GM23338 (cell line): ENCODE measurements around the gene PSMA2. TPM values are rescaled to one million over a fixed set of nuclear protein-coding genes. Genes with fewer than 3 reads are reported as not detected.

Experiments used
- ATAC-seq: fragments of 200-7000 bp; cut with Tn5 transposase; 3 replicates; pipeline ENCODE4 v1.9.1; 2020
- DNase-seq: peaks from one replicate; pipeline ENCODE4 v3.0.0-alpha.2; 2015; ENCODE audit warnings: low spot score
- H2AFZ ChIP-seq: fragments of 200-600 bp; sonication (generic); 2 replicates; pipeline ENCODE4 v1.8.0; 2016; ENCODE audit warnings: antibody characterized with exemption, mild to moderate bottlenecking, moderate library complexity
- H3F3A ChIP-seq: fragments of 200-600 bp; sonication (generic); replicated peaks from 2 replicates; pipeline ENCODE4 v1.8.0; 2017; ENCODE audit warnings: antibody characterized with exemption, mixed run types, low read depth
- H3K27ac ChIP-seq: fragments of 200-600 bp; sonication (generic); 2 replicates; pipeline ENCODE4 v1.6.1; 2016; ENCODE audit warnings: low read depth
- H3K27me3 ChIP-seq: fragments of 200-600 bp; sonication (generic); 2 replicates; pipeline ENCODE4 v1.8.0; 2016; ENCODE audit warnings: mild to moderate bottlenecking, mixed run types, moderate library complexity; ENCODE audit not compliant: insufficient read depth
- H3K36me3 ChIP-seq: fragments of 200-600 bp; sonication (generic); 2 replicates; pipeline ENCODE4 v1.8.0; 2016; ENCODE audit warnings: mild to moderate bottlenecking; ENCODE audit not compliant: insufficient read depth
- H3K4me1 ChIP-seq: fragments of 200-600 bp; sonication (generic); 2 replicates; pipeline ENCODE4 v1.8.0; 2016; ENCODE audit warnings: mild to moderate bottlenecking, moderate library complexity; ENCODE audit not compliant: insufficient read depth
- H3K4me2 ChIP-seq: fragments of 200-600 bp; sonication (generic); 2 replicates; pipeline ENCODE4 v1.7.1; 2017; ENCODE audit warnings: mixed run types
- H3K4me3 ChIP-seq: fragments of 200-600 bp; sonication (generic); 2 replicates; pipeline ENCODE4 v1.6.1; 2016; ENCODE audit warnings: mixed run types
- H3K79me2 ChIP-seq: fragments of 200-600 bp; sonication (generic); replicated peaks from 2 replicates; pipeline ENCODE4 v1.8.0; 2017; ENCODE audit warnings: mild to moderate bottlenecking; ENCODE audit not compliant: insufficient read depth
- H3K9me2 ChIP-seq: fragments of 200-600 bp; sonication (generic); 2 replicates; pipeline ENCODE4 v1.8.0; 2017; ENCODE audit not compliant: insufficient read depth
- H4K20me1 ChIP-seq: fragments of 200-600 bp; sonication (generic); replicated peaks from 2 replicates; pipeline ENCODE4 v1.8.0; 2017; ENCODE audit warnings: mild to moderate bottlenecking; ENCODE audit not compliant: insufficient read depth
- H3K27ac Mint-ChIP-seq: 2 replicates; pipeline ENCODE4 v1.8.0; 2020; ENCODE audit warnings: inconsistent platforms, mild to moderate bottlenecking, moderate library complexity, mixed read lengths
- H3K27me3 Mint-ChIP-seq: 3 replicates; pipeline ENCODE4 v1.8.0; 2022; ENCODE audit warnings: low read depth, mild to moderate bottlenecking, moderate library complexity, mixed read lengths, inconsistent platforms; ENCODE audit not compliant: insufficient read depth, poor library complexity
- H3K36me3 Mint-ChIP-seq: 3 replicates; pipeline ENCODE4 v1.8.0; 2021; ENCODE audit warnings: low read depth, mild to moderate bottlenecking, inconsistent platforms, moderate library complexity, mixed read lengths
- H3K4me1 Mint-ChIP-seq: 3 replicates; pipeline ENCODE4 v1.8.0; 2020; ENCODE audit warnings: mild to moderate bottlenecking, inconsistent platforms, mixed read lengths
- H3K4me3 Mint-ChIP-seq: 3 replicates; pipeline ENCODE4 v1.8.0; 2021; ENCODE audit warnings: moderate library complexity, mild to moderate bottlenecking, inconsistent platforms, mixed read lengths
- H3K9me3 Mint-ChIP-seq: 3 replicates; pipeline ENCODE4 v1.8.0; 2020; ENCODE audit warnings: moderate library complexity, mild to moderate bottlenecking, inconsistent platforms, mixed read lengths
- CREB1 ChIP-seq: fragments of 250-450 bp; sonication (Bioruptor Pico); IDR thresholded peaks from 2 replicates; pipeline ENCODE4 v1.5.0; 2020; ENCODE audit warnings: low read depth, mild to moderate bottlenecking, moderate library complexity
- CTCF ChIP-seq, 2 experiments: fragments of 200-600 bp in 1 of 2; sonication (generic) in 1 of 2; conservative IDR thresholded peaks; 2 replicates each; pipeline versions ENCODE4 v1.5.1 to v1.6.1; 2016 to 2017; ENCODE audit warnings: antibody characterized with exemption in 2 of 2, low read depth in 2 of 2, mild to moderate bottlenecking in 2 of 2, moderate library complexity in 1 of 2
- EZH2 ChIP-seq: fragments of 200-600 bp; sonication (generic); IDR thresholded peaks from one replicate; pipeline ENCODE4 v1.8.0; 2017; ENCODE audit warnings: antibody characterized with exemption, mild to moderate bottlenecking, low read depth; ENCODE audit not compliant: unreplicated experiment
- EZH2phosphoT487 ChIP-seq: fragments of 200-600 bp; sonication (generic); IDR thresholded peaks from one replicate; pipeline ENCODE4 v1.8.1; 2018; ENCODE audit warnings: antibody characterized with exemption; ENCODE audit not compliant: unreplicated experiment
- JUNB ChIP-seq: IDR thresholded peaks from one replicate; pipeline ENCODE4 v1.6.1; 2016; ENCODE audit warnings: antibody characterized with exemption; ENCODE audit not compliant: unreplicated experiment
- NANOG ChIP-seq: IDR thresholded peaks from 2 replicates; pipeline ENCODE4 v1.6.1; 2016; ENCODE audit warnings: antibody characterized with exemption, borderline replicate concordance
- POLR2AphosphoS5 ChIP-seq: IDR thresholded peaks from 2 replicates; pipeline ENCODE4 v1.6.1; 2016; ENCODE audit warnings: antibody characterized with exemption, low read depth
- STAT1 ChIP-seq: IDR thresholded peaks from one replicate; pipeline ENCODE4 v1.6.1; 2016; ENCODE audit warnings: antibody characterized with exemption; ENCODE audit not compliant: unreplicated experiment
- ZNF114 ChIP-seq: fragments of 250-450 bp; sonication (Bioruptor Pico); IDR thresholded peaks from 2 replicates; pipeline ENCODE4 v1.5.0; 2020; ENCODE audit warnings: mild to moderate bottlenecking, moderate library complexity
- ZNF331 ChIP-seq: fragments of 250-450 bp; sonication (Bioruptor Pico); IDR thresholded peaks from 2 replicates; pipeline ENCODE4 v1.5.0; 2020; ENCODE audit warnings: low read depth, mild to moderate bottlenecking, moderate library complexity
- polyA plus RNA-seq: library from polyadenylated mRNA; unstranded; fragments of >200 nt; fragmentation: Nextera tagmentation; extraction: Ambion mirVana; gene quantifications from 2 replicates; pipeline ENCODE4 v1.2.1, GENCODE V29; 2016
- total RNA-seq: library from RNA; depleted of rRNA; stranded (reverse); fragments of >200 nt; shearing (Covaris generic); gene quantifications from 2 replicates; pipeline ENCODE4 v1.2.3, GENCODE V29; 2014
- TF ChIP-seq, protein P1 (sequence below): IDR thresholded peaks from one replicate; pipeline ENCODE4 v1.6.1; 2018; ENCODE audit warnings: antibody characterized with exemption; ENCODE audit not compliant: unreplicated experiment
- TF ChIP-seq, protein P2 (sequence below): IDR thresholded peaks from 2 replicates; pipeline ENCODE4 v1.6.1; 2016; ENCODE audit warnings: antibody characterized with exemption

Gene PSMA2
- total and polyA plus RNA-seq, 2 experiments from 2014 or later, result 178 to 678 TPM

DNA sequence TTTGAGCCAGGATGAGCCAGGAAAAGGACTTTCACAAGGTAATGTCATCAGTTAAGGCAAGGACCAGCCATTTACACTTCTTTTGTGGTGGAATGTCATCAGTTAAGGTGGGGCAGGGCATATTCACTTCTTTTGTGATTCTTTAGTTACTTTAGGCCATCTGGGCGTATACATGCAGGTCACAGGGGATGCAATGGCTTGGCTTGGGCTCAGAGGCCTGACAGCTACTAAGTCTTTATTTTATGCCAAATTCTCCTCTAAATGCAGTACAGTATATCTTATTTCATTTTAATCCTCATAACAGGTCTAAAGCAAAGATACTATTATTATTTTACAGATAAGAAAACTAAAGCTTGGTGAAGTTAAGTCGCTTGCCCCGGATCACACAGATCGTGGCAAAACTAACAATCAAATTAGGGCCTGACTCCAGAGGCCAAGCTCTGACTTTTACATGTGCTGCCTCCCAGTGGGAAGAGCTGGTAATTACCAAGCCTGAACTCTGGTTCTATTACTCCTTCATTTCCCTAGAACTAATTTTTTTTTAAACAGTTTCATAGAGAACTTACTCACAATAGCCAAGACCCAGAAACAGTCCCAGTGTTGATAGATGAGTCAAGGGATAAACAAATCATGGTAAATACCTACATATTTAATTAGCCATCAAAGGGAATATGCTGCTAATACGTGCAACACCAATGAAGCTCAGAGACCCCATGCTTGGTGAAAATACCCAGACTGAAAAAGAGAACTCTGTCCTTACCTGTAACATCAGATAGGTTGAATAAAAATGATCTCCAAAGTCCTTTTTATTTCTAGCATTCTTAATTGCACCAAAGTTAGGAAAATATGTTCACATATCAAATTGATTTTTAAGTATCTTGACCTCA is 55.5 kb downstream of the PSMA2 start:
- no peaks in the 10 kb centered on the region for H3K79me2 ChIP-seq
- H3K27ac Mint-ChIP-seq, result peak overlapping the region; percentile 5; the same call in 1 of the 2 replicates
- TF ChIP-seq CTCF (conservative IDR thresholded peaks at IDR 0.05; ENCODE audit: low read depth in 2 of 2), result peak; percentile 82 to 83
- no peak for TF ChIP-seq EZH2phosphoT487
- H3F3A ChIP-seq, result no peaks in the 10 kb centered on the region
- H3K4me3 Mint-ChIP-seq, result no peak overlapping the region
- H3K4me1 ChIP-seq, result 0 out of 2 replicates have a peak, but pooled peaks cover 6% of the 10 kb centered on the region
- ATAC-seq, result peak; percentile 77
- no peaks in the 10 kb centered on the region for H3K9me2 ChIP-seq
- H3K9me3 Mint-ChIP-seq, result peaks cover 32% of the 10 kb centered on the region
- H3K4me1 Mint-ChIP-seq, result peaks cover 9% of the 10 kb centered on the region; the same call in 2 of the 3 replicates
- H2AFZ ChIP-seq, result no peak overlapping the region
- H3K27me3 ChIP-seq, result no peaks in the 10 kb centered on the region
- H4K20me1 ChIP-seq, result no peaks in the 10 kb centered on the region
- no peaks in the 10 kb centered on the region for H3K36me3 ChIP-seq
- H3K36me3 Mint-ChIP-seq, result peaks cover 36% of the 10 kb centered on the region
- H3K4me2 ChIP-seq, result no peak overlapping the region
- DNase-seq, result peak; percentile 88
- H3K27ac ChIP-seq, result peak overlapping the region; percentile 88
- H3K4me3 ChIP-seq, result no peak overlapping the region
- H3K27me3 Mint-ChIP-seq, result peaks cover 3% of the 10 kb centered on the region

- no peaks in the 10 kb centered on the region for H4K20me1 ChIP-seq
- no peak overlapping the region for H3K4me3 ChIP-seq
- no peak overlapping the region for H2AFZ ChIP-seq
- H3K27me3 ChIP-seq, result no peaks in the 10 kb centered on the region
- H3K4me2 ChIP-seq, result peak overlapping the region; percentile 27; the same call in 1 of the 2 replicates
- H3K27ac ChIP-seq, result peak overlapping the region; percentile 96
- Mint-ChIP-seq H3K4me3 (no peak overlapping the region), H3K4me1 (peaks cover 24% of the 10 kb centered on the region), H3K27me3 (peaks cover 14% of the 10 kb centered on the region), H3K9me3 (peaks cover 73% of the 10 kb centered on the region), H3K27ac (no peak overlapping the region), H3K36me3 (peaks cover 78% of the 10 kb centered on the region)
- peaks cover 22% of the 10 kb centered on the region for H3K9me2 ChIP-seq
- ATAC-seq, result no peak
- peaks cover 8% of the 10 kb centered on the region; the same call in 1 of the 2 replicates for H3F3A ChIP-seq
- no peak for DNase-seq
- H3K36me3 ChIP-seq, result peaks cover 19% of the 10 kb centered on the region; the same call in 1 of the 2 replicates
- H3K79me2 ChIP-seq, result no peaks in the 10 kb centered on the region
- peaks cover 16% of the 10 kb centered on the region for H3K4me1 ChIP-seq
- TF ChIP-seq JUNB, result no peak
- TF ChIP-seq POLR2AphosphoS5, result no peak
- TF ChIP-seq CREB1 (CRISPR knock-in tag), result no peak
- TF ChIP-seq ZNF114, result no peak
- TF ChIP-seq EZH2, result no peak
- TF ChIP-seq CTCF (conservative IDR thresholded peaks at IDR 0.05; ENCODE audit: low read depth in 2 of 2), result no peak
- TF ChIP-seq EZH2phosphoT487, result no peak
- TF ChIP-seq STAT1, result no peak
- TF ChIP-seq, protein P1, sequence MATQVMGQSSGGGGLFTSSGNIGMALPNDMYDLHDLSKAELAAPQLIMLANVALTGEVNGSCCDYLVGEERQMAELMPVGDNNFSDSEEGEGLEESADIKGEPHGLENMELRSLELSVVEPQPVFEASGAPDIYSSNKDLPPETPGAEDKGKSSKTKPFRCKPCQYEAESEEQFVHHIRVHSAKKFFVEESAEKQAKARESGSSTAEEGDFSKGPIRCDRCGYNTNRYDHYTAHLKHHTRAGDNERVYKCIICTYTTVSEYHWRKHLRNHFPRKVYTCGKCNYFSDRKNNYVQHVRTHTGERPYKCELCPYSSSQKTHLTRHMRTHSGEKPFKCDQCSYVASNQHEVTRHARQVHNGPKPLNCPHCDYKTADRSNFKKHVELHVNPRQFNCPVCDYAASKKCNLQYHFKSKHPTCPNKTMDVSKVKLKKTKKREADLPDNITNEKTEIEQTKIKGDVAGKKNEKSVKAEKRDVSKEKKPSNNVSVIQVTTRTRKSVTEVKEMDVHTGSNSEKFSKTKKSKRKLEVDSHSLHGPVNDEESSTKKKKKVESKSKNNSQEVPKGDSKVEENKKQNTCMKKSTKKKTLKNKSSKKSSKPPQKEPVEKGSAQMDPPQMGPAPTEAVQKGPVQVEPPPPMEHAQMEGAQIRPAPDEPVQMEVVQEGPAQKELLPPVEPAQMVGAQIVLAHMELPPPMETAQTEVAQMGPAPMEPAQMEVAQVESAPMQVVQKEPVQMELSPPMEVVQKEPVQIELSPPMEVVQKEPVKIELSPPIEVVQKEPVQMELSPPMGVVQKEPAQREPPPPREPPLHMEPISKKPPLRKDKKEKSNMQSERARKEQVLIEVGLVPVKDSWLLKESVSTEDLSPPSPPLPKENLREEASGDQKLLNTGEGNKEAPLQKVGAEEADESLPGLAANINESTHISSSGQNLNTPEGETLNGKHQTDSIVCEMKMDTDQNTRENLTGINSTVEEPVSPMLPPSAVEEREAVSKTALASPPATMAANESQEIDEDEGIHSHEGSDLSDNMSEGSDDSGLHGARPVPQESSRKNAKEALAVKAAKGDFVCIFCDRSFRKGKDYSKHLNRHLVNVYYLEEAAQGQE, result no peak
- no peak for TF ChIP-seq NANOG
- TF ChIP-seq ZNF331 (CRISPR knock-in tag), result no peak
- TF ChIP-seq, protein P2, sequence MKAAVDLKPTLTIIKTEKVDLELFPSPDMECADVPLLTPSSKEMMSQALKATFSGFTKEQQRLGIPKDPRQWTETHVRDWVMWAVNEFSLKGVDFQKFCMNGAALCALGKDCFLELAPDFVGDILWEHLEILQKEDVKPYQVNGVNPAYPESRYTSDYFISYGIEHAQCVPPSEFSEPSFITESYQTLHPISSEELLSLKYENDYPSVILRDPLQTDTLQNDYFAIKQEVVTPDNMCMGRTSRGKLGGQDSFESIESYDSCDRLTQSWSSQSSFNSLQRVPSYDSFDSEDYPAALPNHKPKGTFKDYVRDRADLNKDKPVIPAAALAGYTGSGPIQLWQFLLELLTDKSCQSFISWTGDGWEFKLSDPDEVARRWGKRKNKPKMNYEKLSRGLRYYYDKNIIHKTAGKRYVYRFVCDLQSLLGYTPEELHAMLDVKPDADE, result no peak
Measured at GRCh38 chr7:42869131-42870020, 62.6 kb downstream of the PSMA2 start.
